BJ (cell line): ENCODE results near the gene CCDC120. TPM values are rescaled to one million over a fixed set of nuclear protein-coding genes. Genes with fewer than 3 reads are reported as not detected.

Experiments
- CTCF ChIA-PET: fragments of 350-600 bp; formaldehyde crosslinking; extraction: SDS; loops from one replicate; lab custom pipeline; 2021; ENCODE audit warnings: antibody characterized with exemption, inconsistent platforms; lab: Yijun Ruan, JAX
- POLR2A ChIA-PET: fragments of 300-600 bp; sonication (Branson Sonifier 250); formaldehyde crosslinking; extraction: SDS; loops from one replicate; lab custom pipeline; 2021; ENCODE audit warnings: antibody characterized with exemption; lab: Charles Lee
- DNase-seq: peaks from one replicate; pipeline ENCODE4 v3.0.0-alpha.2; 2011; ENCODE audit warnings: low read depth
- H3K27me3 ChIP-seq: 2 replicates; pipeline ENCODE4 v1.6.0; 2011; ENCODE audit warnings: low read length; ENCODE audit not compliant: control insufficient read depth, insufficient read depth
- H3K36me3 ChIP-seq: 2 replicates; pipeline ENCODE4 v1.5.1; 2011; ENCODE audit warnings: low read length; ENCODE audit not compliant: control insufficient read depth, insufficient read depth
- H3K4me3 ChIP-seq: 2 replicates; pipeline ENCODE4 v1.5.1; 2011; ENCODE audit warnings: low read depth, mild to moderate bottlenecking, control low read depth, low read length
- CTCF ChIP-seq: IDR thresholded peaks from 2 replicates; pipeline ENCODE4 v1.5.1; 2011; ENCODE audit warnings: low read depth, mild to moderate bottlenecking, control low read depth, inconsistent platforms, low read length, moderate library complexity; ENCODE audit not compliant: insufficient read depth
- polyA plus RNA-seq: library from polyadenylated mRNA; depleted of rRNA; stranded (reverse); fragments of >200 nt; gene quantifications from 2 replicates; pipeline ENCODE4 v1.2.3, GENCODE V29; 2011

The CCDC120 gene
- polyA plus RNA-seq, 1 experiment, result 0.96 TPM

- CTCF ChIA-PET, result no interaction called here
- no peaks in the 10 kb centered on the region for H3K36me3 ChIP-seq
- POLR2A ChIA-PET, result no interaction called here
- H3K4me3 ChIP-seq, result peak overlapping the region; percentile 74
- peak; percentile 62 for DNase-seq
- TF ChIP-seq CTCF, result no peak
- H3K27me3 ChIP-seq, result no peaks in the 10 kb centered on the region
These were observed 42.2 kb downstream of the CCDC120 start for GRCh38 chrX:49100704-49101628.

- no peak for TF ChIP-seq CTCF
- ChIA-PET POLR2A (no interaction called here), CTCF (no interaction called here)
- Histone ChIP-seq H3K36me3 (no peaks in the 10 kb centered on the region), H3K4me3 (peak overlapping the region; percentile 74), H3K27me3 (no peaks in the 10 kb centered on the region)
- DNase-seq, result no peak
These were observed 42.8 kb downstream of the CCDC120 start for GRCh38 chrX:49101629-49101984.

- Histone ChIP-seq H3K4me3 (no peak overlapping the region), H3K27me3 (no peaks in the 10 kb centered on the region), H3K36me3 (no peaks in the 10 kb centered on the region)
- POLR2A ChIA-PET, result no interaction called here
- no peak for TF ChIP-seq CTCF
- no peak for DNase-seq
- CTCF ChIA-PET, result no interaction called here
These were observed 43.4 kb downstream of the CCDC120 start for GRCh38 chrX:49102190-49102589.

- no peak for DNase-seq
- ChIA-PET POLR2A (no interaction called here), CTCF (no interaction called here)
- TF ChIP-seq CTCF, result no peak
- no peaks in the 10 kb centered on the region for H3K36me3 ChIP-seq
- no peaks in the 10 kb centered on the region for H3K27me3 ChIP-seq
- H3K4me3 ChIP-seq, result no peak overlapping the region
These were observed 44.8 kb downstream of the CCDC120 start for GRCh38 chrX:49103637-49104036.

GRCh38 chrX:49106296-49106695 is 47.5 kb downstream of the CCDC120 start:
- CTCF ChIA-PET, result interaction anchor here (1.4 kb wide), 1 partner anchor 134 kb away, joined by 4 read pairs; no protein-coding TSS in a partner anchor
- Histone ChIP-seq H3K4me3 (no peak overlapping the region), H3K27me3 (no peaks in the 10 kb centered on the region), H3K36me3 (peaks cover 2% of the 10 kb centered on the region; the same call in 1 of the 2 replicates)
- POLR2A ChIA-PET, result no interaction called here
- no peak for DNase-seq
- no peak for TF ChIP-seq CTCF
